Fibroblast of the aortic adventitia (primary cell): ENCODE data around the gene PRUNE1. TPM values are rescaled to one million over a fixed set of nuclear protein-coding genes. Genes with fewer than 3 reads are reported as not detected.
A peak's percentile ranks its signal among the peaks of the same experiment; 100 is the strongest.

Experiments
- DNase-seq: peaks from one replicate; pipeline ENCODE4 v3.0.0-alpha.2; 2010; ENCODE audit warnings: low read depth
- H3K4me3 ChIP-seq: 2 replicates; pipeline ENCODE4 v1.5.1; 2011; ENCODE audit warnings: low read depth, mild to moderate bottlenecking, control low read depth, low read length, moderate library complexity
- CTCF ChIP-seq: IDR thresholded peaks from 2 replicates; pipeline ENCODE4 v1.5.1; 2011; ENCODE audit warnings: mild to moderate bottlenecking, low read length, control low read depth, inconsistent platforms; ENCODE audit not compliant: insufficient read depth
- total RNA-seq: library from RNA; depleted of rRNA; stranded (reverse); fragments of >200 nt; gene quantifications from 2 replicates; pipeline ENCODE4 v1.2.3, GENCODE V29; 2012; ENCODE audit warnings: low replicate concordance

Gene PRUNE1
- total RNA-seq, 1 donor = 10.8 TPM

GRCh38 chr1:151005729-151006319 lies 2.4 kb upstream of the PRUNE1 start:
- no peak for DNase-seq
- TF ChIP-seq CTCF = no peak
- H3K4me3 ChIP-seq = peak overlapping the region; percentile 82

- TF ChIP-seq CTCF = peak; percentile 80
- H3K4me3 ChIP-seq = peak within 1 kb of the TSS; percentile 82
- DNase-seq = peak; percentile 87
Measured at GRCh38 chr1:151006327-151007052, 1.8 kb upstream of the PRUNE1 start, which contains the start of gene MINDY1. Gene MINDY1, minus strand, starts transcription at chr1:151006902. Its CDS starts 4,285 bp downstream, at chr1:151002617.

GRCh38 chr1:151007853-151008243 lies 401 bp upstream of the PRUNE1 start:
- no peak for DNase-seq
- TF ChIP-seq CTCF = no peak
- H3K4me3 ChIP-seq = peak overlapping the region; percentile 54

DNA sequence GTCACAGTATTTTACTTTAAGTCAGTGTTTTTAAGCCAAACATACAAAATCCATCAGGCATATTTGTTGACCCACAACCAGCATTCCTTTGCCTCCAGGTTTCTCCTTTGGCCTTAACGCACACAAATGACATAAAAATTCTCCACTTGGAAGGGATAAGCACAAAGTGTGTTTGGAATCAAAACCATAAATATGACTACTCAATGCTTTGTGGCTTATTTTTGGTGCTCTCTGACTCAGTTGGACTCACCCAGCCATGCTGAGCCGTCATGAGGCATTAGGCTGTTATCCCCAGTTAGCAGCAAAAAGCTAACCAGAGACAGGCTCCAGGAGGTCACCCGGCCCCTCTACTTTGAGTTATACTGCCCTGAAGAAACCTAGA lies 948 bp downstream of the PRUNE1 start:
- DNase-seq = peak; percentile 58
- peak overlapping the region; percentile 97 for H3K4me3 ChIP-seq

GRCh38 chr1:151009674-151010345 lies 1.6 kb downstream of the PRUNE1 start:
- DNase-seq = no peak
- H3K4me3 ChIP-seq = peak overlapping the region; percentile 97
- TF ChIP-seq CTCF = no peak

More for the DNA sequence above, 948 bp downstream of the PRUNE1 start:
- no peak for TF ChIP-seq CTCF

DNA sequence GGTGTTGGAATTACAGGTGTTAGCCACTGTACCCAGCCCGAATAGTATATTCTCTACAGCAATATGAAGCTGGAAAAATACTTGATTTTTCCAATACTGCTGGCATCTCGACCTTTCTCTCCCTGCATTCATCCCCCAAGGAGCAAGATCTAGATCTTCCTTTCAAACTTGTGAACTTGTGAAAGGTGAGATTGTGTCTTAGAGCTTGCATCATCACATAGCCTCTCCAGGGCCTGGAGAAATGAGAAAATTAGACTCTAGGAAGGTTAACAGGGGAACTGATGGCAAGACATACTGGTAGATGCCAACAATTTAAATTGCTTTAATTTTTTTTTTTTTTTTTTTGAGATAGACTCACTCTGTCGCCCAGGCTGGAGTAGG lies 2.1 kb downstream of the PRUNE1 start:
- no peak for DNase-seq
- TF ChIP-seq CTCF = no peak
- no peak overlapping the region for H3K4me3 ChIP-seq
